ENCODE results near the gene SKAP2. TPM values are rescaled to one million over a fixed set of nuclear protein-coding genes. Genes with fewer than 3 reads are reported as not detected.

The SKAP2 gene
- total RNA-seq, 1 experiment from 2014 or later = 3.2 TPM

- no peak overlapping the region for H3K4me2 ChIP-seq (ENCODE audit: insufficient read depth, insufficient read length, low read length)
- no peaks in the 10 kb centered on the region for H3K4me1 ChIP-seq (ENCODE audit: insufficient read depth, low read length)
- no peak overlapping the region for H3K56ac ChIP-seq (ENCODE audit: insufficient read length, low read depth, low read length)
- no peak overlapping the region for H2AFZ ChIP-seq (ENCODE audit: low read length)
- no peaks in the 10 kb centered on the region for H3K27me3 Mint-ChIP-seq (ENCODE audit: low read depth)
- H2AK5ac ChIP-seq (ENCODE audit: insufficient read length, low read length) = no peak overlapping the region
- H2BK12ac ChIP-seq (ENCODE audit: insufficient read length, low read depth, low read length) = no peak overlapping the region
- H3K9me3 Mint-ChIP-seq = no peaks in the 10 kb centered on the region
- H3K23ac ChIP-seq (ENCODE audit: insufficient read length, low read depth, low read length) = no peak overlapping the region
- no peak overlapping the region for H3K4me3 Mint-ChIP-seq
- TF ChIP-seq CTCF (conservative IDR thresholded peaks at IDR 0.05) = no peak
- no peak overlapping the region for H3T11ph ChIP-seq (ENCODE audit: low read length)
- no peaks in the 10 kb centered on the region for H3K79me2 ChIP-seq (ENCODE audit: insufficient read depth, low read length)
- H3K14ac ChIP-seq (ENCODE audit: insufficient read depth, low read length) = no peak overlapping the region
- WGBS (ENCODE audit: extremely low coverage, insufficient read length, low lambda C conversion rate) = no CpG with 5 or more reads among the region's 3 CpGs
- no peak overlapping the region for H2BK120ac ChIP-seq (ENCODE audit: low read depth, low read length, poor library complexity, severe bottlenecking)
- H3K36me3 Mint-ChIP-seq (ENCODE audit: insufficient read depth in 1 of 3, low read depth in 3 of 3) = no peaks in the 10 kb centered on the region
- H2BK20ac ChIP-seq (ENCODE audit: low read depth, low read length, poor library complexity, severe bottlenecking) = no peak overlapping the region
- H4K8ac ChIP-seq (replicated peaks; ENCODE audit: insufficient read length, low read depth, low read length) = no peak overlapping the region
- H4K5ac ChIP-seq (ENCODE audit: insufficient read length, low read depth, low read length) = no peak overlapping the region
- no peak overlapping the region; a peak in 1 of 7 replicates for H3K27ac Mint-ChIP-seq
- peaks cover 0 to 4% of the 10 kb centered on the region in 2 experiments; a peak in 1 of 4 replicates for H3K4me1 Mint-ChIP-seq
- no peaks in the 10 kb centered on the region for H3K79me1 ChIP-seq (ENCODE audit: insufficient read depth, low read depth, low read length, poor library complexity, severe bottlenecking)
- no peaks in the 10 kb centered on the region for H3K23me2 ChIP-seq (ENCODE audit: insufficient read length, low read depth, low read length, poor library complexity, severe bottlenecking)
- H4K20me1 ChIP-seq (ENCODE audit: control insufficient read depth, insufficient read depth, insufficient read length) = no peaks in the 10 kb centered on the region
- H3K4ac ChIP-seq (ENCODE audit: low read depth, low read length) = no peak overlapping the region
- H3K27ac ChIP-seq (ENCODE audit: insufficient read length, low read depth, low read length) = no peak overlapping the region
- no peaks in the 10 kb centered on the region for H3K27me3 ChIP-seq (ENCODE audit: insufficient read depth, low read length)
- H4K91ac ChIP-seq (ENCODE audit: insufficient read length, low read depth, low read length) = no peak overlapping the region
- H3K18ac ChIP-seq (ENCODE audit: insufficient read length, low read depth, low read length) = no peak overlapping the region
- no peak overlapping the region for H2BK5ac ChIP-seq (ENCODE audit: insufficient read length, low read length)
- H2BK15ac ChIP-seq (ENCODE audit: low read depth, low read length) = no peak overlapping the region
- no peak for DNase-seq
- no peak overlapping the region for H3K9ac ChIP-seq (ENCODE audit: extremely low read depth, insufficient read length, low read length)
- no peaks in the 10 kb centered on the region for H3K9me3 ChIP-seq (ENCODE audit: control insufficient read depth, low read depth, low read length)
These were observed 234.7 kb downstream of the SKAP2 start for GRCh38 chr7:26629696-26630095.

Data from H9 (cell line).